ENCODE data around the gene TOR1B.

TOR1B gene

GRCh38 chr9:129841071-129841470, 38.1 kb downstream of the TOR1B start:
- no peaks in the 10 kb centered on the region for H3K36me3 ChIP-seq (replicated peaks; ENCODE audit: low read depth, low read length)
- no peak overlapping the region for H3K9ac ChIP-seq (ENCODE audit: low read length)
- H2AFZ ChIP-seq (ENCODE audit: low read depth, low read length) = no peak overlapping the region
- no peaks in the 10 kb centered on the region for H3K9me3 ChIP-seq (ENCODE audit: insufficient read depth, low read length)
- peaks cover 3% of the 10 kb centered on the region for H3K79me2 ChIP-seq (ENCODE audit: low read length)
- no peaks in the 10 kb centered on the region for H3K27me3 ChIP-seq (ENCODE audit: low read depth, low read length)
- H3K4me3 ChIP-seq (ENCODE audit: low read length) = no peak overlapping the region
- peaks cover 5% of the 10 kb centered on the region for H3K4me1 ChIP-seq (ENCODE audit: low read length)
- H3K4me2 ChIP-seq (ENCODE audit: low read length) = no peak overlapping the region
- TF ChIP-seq CTCF (IDR thresholded peaks at IDR 0.05; ENCODE audit: low read depth, low read length) (no peak), EZH2phosphoT487 (IDR thresholded peaks at IDR 0.05; ENCODE audit: low read depth) (no peak)
- no peaks in the 10 kb centered on the region for H4K20me1 ChIP-seq (ENCODE audit: insufficient read depth, low read length)
- H3K27ac ChIP-seq (ENCODE audit: low read length) = no peak overlapping the region

DNA sequence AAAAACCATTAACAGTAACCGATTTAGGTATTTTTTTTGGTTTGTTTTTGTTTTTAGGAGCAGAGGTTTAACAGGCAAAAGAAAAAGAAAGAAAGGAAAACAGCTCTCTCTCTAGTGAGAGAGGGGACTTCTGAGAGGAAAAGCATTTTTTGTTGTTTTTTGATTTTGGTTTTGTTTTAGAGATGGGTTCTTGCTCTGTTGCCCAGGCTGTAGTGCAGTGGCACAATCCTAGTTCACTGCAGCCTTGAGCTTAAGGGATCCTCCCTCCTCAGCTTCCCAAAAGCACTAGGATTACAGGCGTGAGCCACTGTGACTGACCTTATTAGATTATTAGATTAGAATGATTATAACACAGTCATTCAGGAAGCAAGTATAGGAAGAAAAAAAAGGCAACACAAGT, 42.4 kb downstream of the TOR1B start:
- no peak overlapping the region for H3K4me3 ChIP-seq (ENCODE audit: low read length)
- H3K27ac ChIP-seq (ENCODE audit: low read length) = no peak overlapping the region
- no peak overlapping the region for H3K9ac ChIP-seq (ENCODE audit: low read length)
- H3K27me3 ChIP-seq (ENCODE audit: low read depth, low read length) = no peaks in the 10 kb centered on the region
- no peak overlapping the region for H2AFZ ChIP-seq (ENCODE audit: low read depth, low read length)
- H3K79me2 ChIP-seq (ENCODE audit: low read length) = no peaks in the 10 kb centered on the region
- TF ChIP-seq EZH2phosphoT487 (IDR thresholded peaks at IDR 0.05; ENCODE audit: low read depth) (no peak), CTCF (IDR thresholded peaks at IDR 0.05; ENCODE audit: low read depth, low read length) (no peak)
- no peak overlapping the region for H3K4me2 ChIP-seq (ENCODE audit: low read length)
- no peaks in the 10 kb centered on the region for H3K4me1 ChIP-seq (ENCODE audit: low read length)
- no peaks in the 10 kb centered on the region for H3K9me3 ChIP-seq (ENCODE audit: insufficient read depth, low read length)
- H4K20me1 ChIP-seq (ENCODE audit: insufficient read depth, low read length) = no peaks in the 10 kb centered on the region
- H3K36me3 ChIP-seq (replicated peaks; ENCODE audit: low read depth, low read length) = no peaks in the 10 kb centered on the region

DNA sequence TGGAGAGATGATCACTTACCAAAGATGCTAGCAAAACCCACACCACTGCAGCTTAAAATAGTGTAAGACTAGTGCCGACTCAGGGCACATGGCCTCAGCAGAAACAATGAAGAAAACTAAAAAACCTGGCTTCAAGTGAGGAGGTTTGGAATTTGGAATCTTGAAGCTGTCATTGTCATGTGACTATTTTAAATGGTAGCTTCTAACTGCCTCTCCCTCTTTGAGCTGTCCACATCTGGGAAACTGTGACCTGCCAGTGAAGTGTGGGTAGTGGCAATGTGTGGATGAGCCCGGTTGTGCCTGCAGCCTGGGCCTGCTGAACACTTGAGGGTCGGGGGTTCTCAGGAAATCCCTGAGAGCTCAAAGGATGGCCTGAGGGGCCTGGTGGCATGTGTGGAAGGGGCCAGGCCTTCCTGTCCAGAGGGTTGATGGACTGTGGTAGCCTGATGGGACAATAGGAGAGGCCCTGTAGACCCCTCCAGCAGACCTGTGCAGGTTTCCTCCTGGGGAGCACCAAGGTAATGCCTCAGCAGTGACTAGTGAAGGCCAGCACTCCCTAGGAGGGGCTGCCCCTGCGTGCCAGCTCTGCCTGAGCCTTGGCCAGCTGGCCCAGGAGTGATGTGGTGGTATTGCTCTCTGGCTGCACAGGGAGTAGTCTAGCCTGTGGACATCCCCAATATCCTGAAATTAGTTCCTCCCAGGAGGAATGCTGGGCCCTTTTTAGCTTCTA, 45.9 kb downstream of the TOR1B start:
- no peaks in the 10 kb centered on the region for H3K9me3 ChIP-seq (ENCODE audit: insufficient read depth, low read length)
- no peak overlapping the region for H2AFZ ChIP-seq (ENCODE audit: low read depth, low read length)
- TF ChIP-seq EZH2phosphoT487 (IDR thresholded peaks at IDR 0.05; ENCODE audit: low read depth) (no peak), CTCF (IDR thresholded peaks at IDR 0.05; ENCODE audit: low read depth, low read length) (no peak)
- no peaks in the 10 kb centered on the region for H3K36me3 ChIP-seq (replicated peaks; ENCODE audit: low read depth, low read length)
- no peaks in the 10 kb centered on the region for H4K20me1 ChIP-seq (ENCODE audit: insufficient read depth, low read length)
- no peak overlapping the region for H3K4me2 ChIP-seq (ENCODE audit: low read length)
- H3K27ac ChIP-seq (ENCODE audit: low read length) = no peak overlapping the region
- no peak overlapping the region for H3K9ac ChIP-seq (ENCODE audit: low read length)
- no peak overlapping the region for H3K4me3 ChIP-seq (ENCODE audit: low read length)
- no peaks in the 10 kb centered on the region for H3K27me3 ChIP-seq (ENCODE audit: low read depth, low read length)
- no peaks in the 10 kb centered on the region for H3K4me1 ChIP-seq (ENCODE audit: low read length)
- H3K79me2 ChIP-seq (ENCODE audit: low read length) = no peaks in the 10 kb centered on the region

DNA sequence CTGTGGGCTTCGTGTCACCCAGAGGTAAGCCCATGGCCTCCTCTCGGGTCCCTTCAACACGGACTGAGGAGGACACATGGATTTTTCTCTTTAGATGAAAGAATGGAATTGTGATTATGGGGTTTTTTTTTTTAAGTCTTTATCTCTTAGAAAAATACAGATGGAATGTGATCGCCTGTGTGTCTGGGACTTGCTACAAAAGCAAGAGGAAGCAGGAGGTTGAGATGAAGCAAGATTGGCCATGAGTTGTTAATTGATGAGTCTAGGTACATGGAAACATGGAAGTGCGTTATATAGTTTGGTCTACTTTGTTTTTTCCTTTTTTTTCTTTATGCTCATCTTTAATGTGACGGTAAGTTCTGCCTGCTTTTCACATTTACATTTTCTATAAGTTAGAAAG, 46.9 kb downstream of the TOR1B start:
- TF ChIP-seq EZH2phosphoT487 (IDR thresholded peaks at IDR 0.05; ENCODE audit: low read depth) = no peak
- no peak for TF ChIP-seq CTCF (IDR thresholded peaks at IDR 0.05; ENCODE audit: low read depth, low read length)
- Histone ChIP-seq H4K20me1 (ENCODE audit: insufficient read depth, low read length) (no peaks in the 10 kb centered on the region), H3K9ac (ENCODE audit: low read length) (no peak overlapping the region), H3K79me2 (ENCODE audit: low read length) (no peaks in the 10 kb centered on the region), H3K9me3 (ENCODE audit: insufficient read depth, low read length) (no peaks in the 10 kb centered on the region), H3K4me3 (ENCODE audit: low read length) (no peak overlapping the region), H3K36me3 (replicated peaks; ENCODE audit: low read depth, low read length) (no peaks in the 10 kb centered on the region), H2AFZ (ENCODE audit: low read depth, low read length) (no peak overlapping the region), H3K4me1 (ENCODE audit: low read length) (no peaks in the 10 kb centered on the region), H3K4me2 (ENCODE audit: low read length) (no peak overlapping the region), H3K27ac (ENCODE audit: low read length) (no peak overlapping the region), H3K27me3 (ENCODE audit: low read depth, low read length) (no peaks in the 10 kb centered on the region)
